ENCODE measurements around the gene WAC.

Gene WAC

GRCh38 chr10:28523725-28524252 lies 9.1 kb upstream of the WAC start:
- DNase-seq (ENCODE audit: extremely low read depth in 1 of 2, low read depth in 1 of 2), result no peak

GRCh38 chr10:28530751-28531150 lies 2.2 kb upstream of the WAC start:
- DNase-seq (ENCODE audit: extremely low read depth in 1 of 2, low read depth in 1 of 2), result no peak

- no peak for DNase-seq (ENCODE audit: extremely low read depth in 1 of 2, low read depth in 1 of 2)
Observed at GRCh38 chr10:28533186-28533564, 257 bp downstream of the WAC start.

GRCh38 chr10:28533571-28534304 lies 820 bp downstream of the WAC start:
- peak; percentile 32 to 55 for DNase-seq (ENCODE audit: extremely low read depth in 1 of 2, low read depth in 1 of 2)

GRCh38 chr10:28535846-28536245 lies 2.9 kb downstream of the WAC start:
- DNase-seq (ENCODE audit: extremely low read depth in 1 of 2, low read depth in 1 of 2), result no peak

GRCh38 chr10:28538595-28538994 lies 5.7 kb downstream of the WAC start:
- no peak for DNase-seq (ENCODE audit: extremely low read depth in 1 of 2, low read depth in 1 of 2)

- DNase-seq (ENCODE audit: extremely low read depth in 1 of 2, low read depth in 1 of 2), result no peak
Observed at GRCh38 chr10:28540145-28540544, 7.2 kb downstream of the WAC start.

- no peak for DNase-seq (ENCODE audit: extremely low read depth in 1 of 2, low read depth in 1 of 2)
Observed at GRCh38 chr10:28541717-28542365, 8.9 kb downstream of the WAC start.

GRCh38 chr10:28542728-28543127 lies 9.8 kb downstream of the WAC start:
- DNase-seq (ENCODE audit: extremely low read depth in 1 of 2, low read depth in 1 of 2), result no peak

- no peak for DNase-seq (ENCODE audit: extremely low read depth in 1 of 2, low read depth in 1 of 2)
Observed at GRCh38 chr10:28544058-28544457, 11.1 kb downstream of the WAC start.

- no peak for DNase-seq (ENCODE audit: extremely low read depth in 1 of 2, low read depth in 1 of 2)
Observed at GRCh38 chr10:28545967-28546644, 13.2 kb downstream of the WAC start.

GRCh38 chr10:28548781-28549498 lies 16.0 kb downstream of the WAC start:
- DNase-seq (ENCODE audit: extremely low read depth in 1 of 2, low read depth in 1 of 2), result no peak

- DNase-seq (ENCODE audit: extremely low read depth in 1 of 2, low read depth in 1 of 2), result no peak
Observed at GRCh38 chr10:28551086-28551485, 18.2 kb downstream of the WAC start.

- DNase-seq (ENCODE audit: extremely low read depth in 1 of 2, low read depth in 1 of 2), result no peak
Observed at GRCh38 chr10:28552775-28553174, 19.9 kb downstream of the WAC start.

- DNase-seq (ENCODE audit: extremely low read depth in 1 of 2, low read depth in 1 of 2), result no peak
Observed at GRCh38 chr10:28554009-28554408, 21.1 kb downstream of the WAC start.

GRCh38 chr10:28554952-28555351 lies 22.0 kb downstream of the WAC start:
- DNase-seq (ENCODE audit: extremely low read depth in 1 of 2, low read depth in 1 of 2), result no peak

- no peak for DNase-seq (ENCODE audit: extremely low read depth in 1 of 2, low read depth in 1 of 2)
Observed at GRCh38 chr10:28555358-28555757, 22.4 kb downstream of the WAC start.

- no peak for DNase-seq (ENCODE audit: extremely low read depth in 1 of 2, low read depth in 1 of 2)
Observed at GRCh38 chr10:28556142-28556541, 23.2 kb downstream of the WAC start.

GRCh38 chr10:28558186-28558585 lies 25.3 kb downstream of the WAC start:
- no peak for DNase-seq (ENCODE audit: extremely low read depth in 1 of 2, low read depth in 1 of 2)

- DNase-seq (ENCODE audit: extremely low read depth in 1 of 2, low read depth in 1 of 2), result no peak
Observed at GRCh38 chr10:28558923-28559508, 26.1 kb downstream of the WAC start.

GRCh38 chr10:28559618-28560017 lies 26.7 kb downstream of the WAC start:
- no peak for DNase-seq (ENCODE audit: extremely low read depth in 1 of 2, low read depth in 1 of 2)

All from activated CD8-positive, alpha-beta memory T cell treated with anti-CD3 and anti-CD28 coated beads for 1 hour (primary cell).